Natural killer cell (primary cell): ENCODE data around the gene AKNAD1. TPM values are rescaled to one million over a fixed set of nuclear protein-coding genes. Genes with fewer than 3 reads are reported as not detected.

Experiments used
- ATAC-seq, 3 donors: fragments of 150-1000 bp in 2 of 3; fragments of 200-7000 bp in 1 of 3; cut with Tn5 transposase; 1 replicate in 1 of 3; 2 replicates in 2 of 3; pipeline ENCODE4 v1.10.0; 2021; ENCODE audit warnings: mild to moderate bottlenecking in 2 of 3, moderate library complexity in 2 of 3
- DNase-seq, 2 donors: peaks; one replicate each; pipeline versions ENCODE4 v3.0.0 to v3.0.0-alpha.2; 2013 to 2021; ENCODE audit warnings: mixed read lengths in 1 of 2
- H3K27ac ChIP-seq: one replicate; pipeline ENCODE4 v1.5.1; 2013; ENCODE audit warnings: mild to moderate bottlenecking, low read length
- H3K27me3 ChIP-seq: one replicate; pipeline ENCODE4 v1.6.1; 2013; ENCODE audit warnings: low read length; ENCODE audit not compliant: control insufficient read depth, insufficient read depth
- H3K36me3 ChIP-seq: one replicate; pipeline ENCODE4 v1.6.1; 2013; ENCODE audit warnings: low read length; ENCODE audit not compliant: control insufficient read depth, insufficient read depth
- H3K4me1 ChIP-seq: one replicate; pipeline ENCODE4 v1.6.1; 2013; ENCODE audit warnings: low read length; ENCODE audit not compliant: control insufficient read depth, insufficient read depth
- H3K4me3 ChIP-seq: one replicate; pipeline ENCODE4 v1.5.1; 2013; ENCODE audit warnings: low read length
- H3K9me3 ChIP-seq: one replicate; pipeline ENCODE4 v1.6.1; 2013; ENCODE audit warnings: low read length; ENCODE audit not compliant: control insufficient read depth, insufficient read depth
- H3K27ac Mint-ChIP-seq, 2 donors: one replicate each; pipeline ENCODE4 v1.8.0; 2022; ENCODE audit warnings: mild to moderate bottlenecking in 2 of 2, mixed read lengths in 2 of 2, moderate library complexity in 1 of 2
- H3K27me3 Mint-ChIP-seq, 2 donors: one replicate each; pipeline ENCODE4 v1.8.0; 2022; ENCODE audit warnings: low read depth in 2 of 2, mixed read lengths in 2 of 2
- H3K36me3 Mint-ChIP-seq: one replicate; pipeline ENCODE4 v1.8.0; 2022; ENCODE audit warnings: mixed read lengths
- H3K4me1 Mint-ChIP-seq, 2 donors: one replicate each; pipeline ENCODE4 v1.8.0; 2022; ENCODE audit warnings: mixed read lengths in 2 of 2
- H3K4me3 Mint-ChIP-seq: one replicate; pipeline ENCODE4 v1.8.0; 2022; ENCODE audit warnings: mild to moderate bottlenecking, moderate library complexity, mixed read lengths
- H3K9me3 Mint-ChIP-seq, 2 donors: one replicate each; pipeline ENCODE4 v1.8.0; 2022; ENCODE audit warnings: mixed read lengths in 2 of 2
- CTCF ChIP-seq: fragments of 200-600 bp; IDR thresholded peaks from one replicate; pipeline ENCODE4 v1.8.0; 2022; ENCODE audit warnings: antibody characterized with exemption
- WGBS: methylation state at CpG from one replicate; pipeline ENCODE4 v1.1.7; 2013; ENCODE audit warnings: missing lambda C conversion rate; ENCODE audit not compliant: insufficient coverage; 5-methylcytosine and 5-hydroxymethylcytosine counted together
- intact Hi-C: fragments of 100-400 bp; cut with micrococcal nuclease; formaldehyde crosslinking; loops from one replicate; pipeline ENCODE4 v1.14.2; 2022
- total RNA-seq, 4 donors: library from RNA; stranded (reverse); fragments of 120-200 nt in 1 of 4; gene quantifications; one replicate each; pipeline versions ENCODE4 v1.2.3 to v1.2.4, GENCODE V29; 2013 to 2022

AKNAD1 gene
- total RNA-seq, 3 donors from 2014 or later (not counting 1 experiment from before 2014, with no cell fraction given) = not detected

GRCh38 chr1:108871050-108871724 lies 14.3 kb upstream of the AKNAD1 start:
- Histone ChIP-seq H3K9me3 (no peaks in the 10 kb centered on the region), H3K27me3 (no peaks in the 10 kb centered on the region), H3K4me3 (no peak overlapping the region), H3K27ac (no peak overlapping the region), H3K4me1 (peaks cover 3% of the 10 kb centered on the region), H3K36me3 (no peaks in the 10 kb centered on the region)
- peaks cover 13 to 17% of the 10 kb centered on the region in 2 donors for H3K27me3 Mint-ChIP-seq
- no peaks in the 10 kb centered on the region for H3K9me3 Mint-ChIP-seq
- ATAC-seq = no peak
- TF ChIP-seq CTCF = no peak
- intact Hi-C loops = no loop called here
- DNase-seq = no peak
- no peak overlapping the region for H3K27ac Mint-ChIP-seq
- no peak overlapping the region for H3K4me3 Mint-ChIP-seq
- WGBS = 93% methylated on average over 2 of the region's 5 CpGs
- H3K4me1 Mint-ChIP-seq = peaks cover 1 to 2% of the 10 kb centered on the region in 2 donors
- no peaks in the 10 kb centered on the region for H3K36me3 Mint-ChIP-seq

DNA sequence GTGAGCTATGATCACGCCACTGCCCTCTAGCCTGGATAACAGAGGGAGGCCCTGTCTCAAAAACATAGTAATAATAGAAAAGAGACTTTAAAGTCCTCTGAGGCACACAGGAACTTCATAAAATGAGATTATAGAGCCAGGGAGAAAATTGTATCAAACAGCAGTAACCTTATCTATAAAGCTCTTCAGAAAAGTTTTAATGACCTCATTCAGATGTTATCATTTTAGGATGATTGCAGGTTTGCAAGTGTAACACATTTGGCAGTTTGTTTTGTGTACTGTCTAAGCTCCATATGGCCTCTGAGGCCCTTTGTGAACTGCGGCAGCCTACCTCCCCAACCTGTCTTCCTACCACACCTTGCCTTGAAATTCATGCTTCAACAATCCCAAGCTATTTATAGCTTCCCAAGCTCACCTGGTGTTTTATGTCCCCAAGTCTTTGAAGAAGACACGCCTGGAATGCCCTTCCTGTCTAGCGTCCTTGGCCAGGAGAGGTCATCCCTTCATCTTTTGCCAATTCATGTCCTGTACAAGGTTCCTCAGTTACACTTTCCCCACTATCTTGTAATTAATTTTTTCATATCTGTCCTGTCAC lies 8.5 kb upstream of the AKNAD1 start:
- ATAC-seq (no peak), DNase-seq (no peak)
- Mint-ChIP-seq H3K27me3 (peaks cover 4 to 7% of the 10 kb centered on the region in 2 donors), H3K4me3 (no peak overlapping the region), H3K4me1 (no peaks in the 10 kb centered on the region), H3K9me3 (no peaks in the 10 kb centered on the region), H3K36me3 (no peaks in the 10 kb centered on the region), H3K27ac (no peak overlapping the region)
- Histone ChIP-seq H3K36me3 (no peaks in the 10 kb centered on the region), H3K4me3 (no peak overlapping the region), H3K4me1 (no peaks in the 10 kb centered on the region), H3K27ac (no peak overlapping the region), H3K9me3 (no peaks in the 10 kb centered on the region), H3K27me3 (no peaks in the 10 kb centered on the region)
- intact Hi-C loops = no loop called here
- TF ChIP-seq CTCF = no peak
- 87% methylated on average over 4 of the region's 4 CpGs for WGBS

DNA sequence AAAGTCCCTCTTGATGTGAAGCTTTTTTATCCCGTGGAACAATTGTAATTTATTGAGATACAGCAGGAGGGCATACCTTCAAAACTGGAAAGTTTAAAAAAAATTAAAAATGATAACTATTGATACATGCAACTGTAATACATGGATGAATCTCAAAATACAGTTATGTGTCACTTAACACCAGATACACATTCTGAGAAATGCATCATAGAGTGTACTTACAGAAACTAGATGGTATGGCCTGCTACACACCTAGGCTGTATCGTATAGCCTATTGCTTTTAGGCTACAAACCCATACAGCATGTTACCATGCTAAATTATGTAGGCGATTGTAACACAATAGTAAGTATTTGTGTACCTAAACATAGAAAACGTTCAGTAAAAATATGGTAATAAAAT lies 7.1 kb upstream of the AKNAD1 start:
- no peaks in the 10 kb centered on the region for H3K9me3 ChIP-seq
- intact Hi-C loops = no loop called here
- no peak for TF ChIP-seq CTCF
- Mint-ChIP-seq H3K36me3 (no peaks in the 10 kb centered on the region), H3K27ac (no peak overlapping the region), H3K9me3 (no peaks in the 10 kb centered on the region), H3K4me1 (no peaks in the 10 kb centered on the region), H3K4me3 (no peak overlapping the region), H3K27me3 (peaks cover 9 to 11% of the 10 kb centered on the region in 2 donors)
- H3K4me1 ChIP-seq = no peaks in the 10 kb centered on the region
- 94% methylated on average over 3 of the region's 4 CpGs for WGBS
- no peak overlapping the region for H3K27ac ChIP-seq
- ATAC-seq (no peak), DNase-seq (no peak)
- no peak overlapping the region for H3K4me3 ChIP-seq
- H3K36me3 ChIP-seq = no peaks in the 10 kb centered on the region
- H3K27me3 ChIP-seq = no peaks in the 10 kb centered on the region
